SK-N-MC (cell line): ENCODE data around the gene FBXO11.
"Not testable (repeated sequence)": the region's sequence is repeated elsewhere in the genome, so short reads cannot be mapped to it uniquely, and the experiment has no call there.

Experiments
- EZH2 ChIP-seq: fragments of 200-600 bp; sonication (generic); IDR thresholded peaks from one replicate; pipeline ENCODE4 v1.6.1; 2017; ENCODE audit warnings: antibody characterized with exemption
- FOXP2 ChIP-seq: optimal IDR thresholded peaks from 2 replicates; pipeline ENCODE3; 2011; ENCODE audit warnings: mild to moderate bottlenecking, moderate library complexity; ENCODE audit not compliant: insufficient read depth; ENCODE audit errors: extremely low read length, control extremely low read depth
- POLR2AphosphoS5 ChIP-seq: IDR thresholded peaks from 2 replicates; pipeline ENCODE4 v1.6.1; 2012; ENCODE audit warnings: mild to moderate bottlenecking, low read depth, low read length, borderline replicate concordance

GRCh38 chr2:47853067-47853777, 53.1 kb downstream of the FBXO11 start:
- not testable (repeated sequence) for TF ChIP-seq EZH2, POLR2AphosphoS5, FOXP2
